HCT116 (cell line): ENCODE results near the gene AEBP1. TPM values are rescaled to one million over a fixed set of nuclear protein-coding genes. Genes with fewer than 3 reads are reported as not detected.

Experiments used
- ATAC-seq: fragments of 200-7000 bp; cut with Tn5 transposase; 2 replicates; pipeline ENCODE4 v1.9.1; 2020; ENCODE audit warnings: mild to moderate bottlenecking, moderate library complexity
- BruUV-seq: library from RNA; stranded (reverse); fragments of 400-500 nt; replicated peaks from 2 replicates; lab custom pipeline; 2021; lab: Mats Ljungman, UMichigan
- CTCF ChIA-PET: fragments of 300-600 bp; sonication (Branson Sonifier 250); formaldehyde crosslinking; loops from one replicate; lab custom pipeline; 2021; ENCODE audit warnings: antibody characterized with exemption; lab: Charles Lee
- POLR2A ChIA-PET: fragments of 300-600, 350-600 bp; sonication (Branson Sonifier 250); formaldehyde crosslinking; loops from one replicate; lab custom pipeline; 2021; ENCODE audit warnings: antibody characterized with exemption; lab: Charles Lee
- RAD21 ChIA-PET, 2 experiments: fragments of 300-600 bp; sonication (Branson Sonifier 250); formaldehyde crosslinking; loops; one replicate each; lab custom pipeline; 2023; ENCODE audit warnings: low total read pairs in 2 of 2; ENCODE audit not compliant: uncharacterized antibody in 2 of 2, unreplicated experiment in 2 of 2, low non-redundant PET in 1 of 2; lab: Charles Lee
- DNase-seq: peaks from one replicate; pipeline ENCODE4 v3.0.0-alpha.2; 2010; ENCODE audit warnings: low read depth, low spot score
- H2AFZ ChIP-seq: fragments of 200-600 bp; shearing (Covaris generic), sonication (generic); 2 replicates; pipeline ENCODE4 v1.6.1; 2017; ENCODE audit warnings: low read depth, mixed run types, mixed read lengths, antibody characterized with exemption, low read length; ENCODE audit not compliant: poor library complexity, severe bottlenecking
- H3K27ac ChIP-seq: 2 replicates; pipeline ENCODE4 v1.5.1; 2012; ENCODE audit warnings: low read depth, low read length
- H3K27me3 ChIP-seq: fragments of 200-600 bp; sonication (generic); 2 replicates; pipeline ENCODE4 v1.6.1; 2016; ENCODE audit warnings: mixed run types, low read length, mixed read lengths; ENCODE audit not compliant: insufficient read depth
- H3K36me3 ChIP-seq, 2 experiments: fragments of 200-500 bp in 1 of 2; fragments of 200-600 bp in 1 of 2; sonication (Bioruptor generic) in 1 of 2; sonication (generic) in 1 of 2; 2 replicates each; pipeline versions ENCODE4 v1.5.1 to v1.6.1; 2014 to 2016; ENCODE audit warnings: low read length in 2 of 2, inconsistent platforms in 1 of 2, mixed read lengths in 1 of 2, mixed run types in 1 of 2; ENCODE audit not compliant: insufficient read depth in 2 of 2, control insufficient read depth in 1 of 2
- H3K4me1 ChIP-seq, 2 experiments: fragments of 200-600 bp in 1 of 2; sonication (generic) in 1 of 2; 2 replicates each; pipeline versions ENCODE4 v1.5.1 to v1.6.1; 2012 to 2017; ENCODE audit warnings: low read length in 2 of 2, inconsistent platforms in 1 of 2, mild to moderate bottlenecking in 1 of 2, mixed read lengths in 1 of 2, mixed run types in 1 of 2, moderate library complexity in 1 of 2; ENCODE audit not compliant: insufficient read depth in 2 of 2, control insufficient read depth in 1 of 2
- H3K4me2 ChIP-seq: fragments of 200-600 bp; sonication (generic); 2 replicates; pipeline ENCODE4 v1.6.1; 2017; ENCODE audit warnings: mixed run types, low read length, mixed read lengths
- H3K4me3 ChIP-seq, 2 experiments: fragments of 200-600 bp in 1 of 2; sonication (generic) in 1 of 2; replicated peaks in 1 of 2; 2 replicates each; pipeline ENCODE4 v1.5.1; 2011 to 2016; ENCODE audit warnings: low read length in 2 of 2, control low read depth in 1 of 2, low read depth in 1 of 2, mild to moderate bottlenecking in 1 of 2, mixed read lengths in 1 of 2, mixed run types in 1 of 2
- H3K79me2 ChIP-seq: fragments of 200-600 bp; sonication (generic); 2 replicates; pipeline ENCODE4 v1.6.1; 2017; ENCODE audit warnings: mild to moderate bottlenecking, mixed run types, low read length, moderate library complexity, mixed read lengths; ENCODE audit not compliant: insufficient read depth
- H3K9ac ChIP-seq: fragments of 200-600 bp; sonication (generic); 2 replicates; pipeline ENCODE4 v1.6.1; 2016; ENCODE audit warnings: low read length, mixed read lengths
- H3K9me2 ChIP-seq: fragments of 200-600 bp; sonication (generic), shearing (Covaris generic); 2 replicates; pipeline ENCODE4 v1.6.1; 2017; ENCODE audit warnings: mixed run types, mild to moderate bottlenecking, moderate library complexity; ENCODE audit not compliant: insufficient read depth
- H3K9me3 ChIP-seq, 2 experiments: fragments of 200-500 bp in 1 of 2; fragments of 200-600 bp in 1 of 2; sonication (Bioruptor generic) in 1 of 2; sonication (generic) in 1 of 2; 2 replicates each; pipeline ENCODE4 v1.6.1; 2014 to 2017; ENCODE audit warnings: low read length in 2 of 2, mixed read lengths in 2 of 2, inconsistent platforms in 1 of 2, low read depth in 1 of 2, mild to moderate bottlenecking in 1 of 2, mixed run types in 1 of 2, moderate library complexity in 1 of 2; ENCODE audit not compliant: control insufficient read depth in 1 of 2, insufficient read depth in 1 of 2
- H4K20me1 ChIP-seq: fragments of 200-600 bp; sonication (generic), shearing (Covaris generic); 2 replicates; pipeline ENCODE4 v1.6.1; 2017; ENCODE audit warnings: mixed run types, mild to moderate bottlenecking, moderate library complexity; ENCODE audit not compliant: insufficient read depth
- CEBPB ChIP-seq: IDR thresholded peaks from 2 replicates; pipeline ENCODE4 v1.6.1; 2012; ENCODE audit warnings: low read depth
- EGR1 ChIP-seq: IDR thresholded peaks from 2 replicates; pipeline ENCODE4 v1.6.1; 2012; ENCODE audit warnings: low read depth
- EZH2phosphoT487 ChIP-seq: fragments of 200-600 bp; IDR thresholded peaks from 2 replicates; pipeline ENCODE4 v1.6.1; 2018; ENCODE audit warnings: antibody characterized with exemption, borderline replicate concordance
- FOSL1 ChIP-seq: IDR thresholded peaks from 2 replicates; pipeline ENCODE4 v1.6.1; 2012; ENCODE audit warnings: low read depth
- POLR2A ChIP-seq: IDR thresholded peaks from 2 replicates; pipeline ENCODE4 v1.7.0; 2011; ENCODE audit warnings: borderline replicate concordance; ENCODE audit not compliant: insufficient read depth, insufficient read length; ENCODE audit errors: extremely low read depth
- RAD21 ChIP-seq: IDR thresholded peaks from 2 replicates; pipeline ENCODE4 v1.6.1; 2012; ENCODE audit warnings: low read depth, mild to moderate bottlenecking
- SRF ChIP-seq: IDR thresholded peaks from 2 replicates; pipeline ENCODE4 v1.6.1; 2012; ENCODE audit warnings: low read depth
- YY1 ChIP-seq: IDR thresholded peaks from 2 replicates; pipeline ENCODE4 v1.6.1; 2011; ENCODE audit warnings: low read length, low read depth, moderate library complexity, mild to moderate bottlenecking; ENCODE audit not compliant: insufficient replicate concordance; ENCODE audit errors: extremely low read depth
- ZNF274 ChIP-seq: fragments of 200-500 bp; sonication (Bioruptor generic); IDR thresholded peaks from 2 replicates; pipeline ENCODE4 v1.6.1; 2014; ENCODE audit warnings: mild to moderate bottlenecking, low read depth, low read length, inconsistent platforms
- intact Hi-C: fragments of 100-400 bp; cut with micrococcal nuclease; formaldehyde crosslinking; loops from 2 replicates; pipeline ENCODE4 v1.10.0; 2022
- total RNA-seq: library from RNA; stranded (reverse); gene quantifications from one replicate; pipeline ENCODE4 v1.2.1, GENCODE V29; 2021; ENCODE audit not compliant: unreplicated experiment
- TF ChIP-seq, protein P1 (sequence below): IDR thresholded peaks from 2 replicates; pipeline ENCODE4 v1.6.1; 2012; ENCODE audit warnings: low read depth

The AEBP1 gene
- total RNA-seq, 1 experiment from 2014 or later: 0.49 TPM

- DNase-seq (no peak), ATAC-seq (no peak)
- H3K27me3 ChIP-seq: no peaks in the 10 kb centered on the region
- H3K4me1 ChIP-seq: peaks cover 0 to 9% of the 10 kb centered on the region in 2 experiments; a peak in 2 of 4 replicates
- no peak overlapping the region for H2AFZ ChIP-seq
- no peak overlapping the region for H3K27ac ChIP-seq
- RAD21 ChIA-PET: no interaction called here
- H3K4me3 ChIP-seq: no peak overlapping the region
- BruUV-seq: no TSS peak
- no peaks in the 10 kb centered on the region for H3K9me3 ChIP-seq
- H3K36me3 ChIP-seq: no peaks in the 10 kb centered on the region
- intact Hi-C loops: no loop called here
- H3K79me2 ChIP-seq: no peaks in the 10 kb centered on the region
- POLR2A ChIA-PET: no interaction called here
- TF ChIP-seq FOSL1 (no peak), CEBPB (no peak), POLR2A (no peak), ZNF274 (no peak), EGR1 (no peak), RAD21 (no peak), SRF (no peak), YY1 (no peak), EZH2phosphoT487 (no peak)
- TF ChIP-seq, protein P1, sequence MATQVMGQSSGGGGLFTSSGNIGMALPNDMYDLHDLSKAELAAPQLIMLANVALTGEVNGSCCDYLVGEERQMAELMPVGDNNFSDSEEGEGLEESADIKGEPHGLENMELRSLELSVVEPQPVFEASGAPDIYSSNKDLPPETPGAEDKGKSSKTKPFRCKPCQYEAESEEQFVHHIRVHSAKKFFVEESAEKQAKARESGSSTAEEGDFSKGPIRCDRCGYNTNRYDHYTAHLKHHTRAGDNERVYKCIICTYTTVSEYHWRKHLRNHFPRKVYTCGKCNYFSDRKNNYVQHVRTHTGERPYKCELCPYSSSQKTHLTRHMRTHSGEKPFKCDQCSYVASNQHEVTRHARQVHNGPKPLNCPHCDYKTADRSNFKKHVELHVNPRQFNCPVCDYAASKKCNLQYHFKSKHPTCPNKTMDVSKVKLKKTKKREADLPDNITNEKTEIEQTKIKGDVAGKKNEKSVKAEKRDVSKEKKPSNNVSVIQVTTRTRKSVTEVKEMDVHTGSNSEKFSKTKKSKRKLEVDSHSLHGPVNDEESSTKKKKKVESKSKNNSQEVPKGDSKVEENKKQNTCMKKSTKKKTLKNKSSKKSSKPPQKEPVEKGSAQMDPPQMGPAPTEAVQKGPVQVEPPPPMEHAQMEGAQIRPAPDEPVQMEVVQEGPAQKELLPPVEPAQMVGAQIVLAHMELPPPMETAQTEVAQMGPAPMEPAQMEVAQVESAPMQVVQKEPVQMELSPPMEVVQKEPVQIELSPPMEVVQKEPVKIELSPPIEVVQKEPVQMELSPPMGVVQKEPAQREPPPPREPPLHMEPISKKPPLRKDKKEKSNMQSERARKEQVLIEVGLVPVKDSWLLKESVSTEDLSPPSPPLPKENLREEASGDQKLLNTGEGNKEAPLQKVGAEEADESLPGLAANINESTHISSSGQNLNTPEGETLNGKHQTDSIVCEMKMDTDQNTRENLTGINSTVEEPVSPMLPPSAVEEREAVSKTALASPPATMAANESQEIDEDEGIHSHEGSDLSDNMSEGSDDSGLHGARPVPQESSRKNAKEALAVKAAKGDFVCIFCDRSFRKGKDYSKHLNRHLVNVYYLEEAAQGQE: no peak
- H3K4me2 ChIP-seq: peak overlapping the region; percentile 21; the same call in 1 of the 2 replicates
- H3K9me2 ChIP-seq: no peaks in the 10 kb centered on the region
- CTCF ChIA-PET: no interaction called here
- H3K9ac ChIP-seq: no peak overlapping the region
- H4K20me1 ChIP-seq: no peaks in the 10 kb centered on the region
These were observed 46.3 kb downstream of the AEBP1 start for GRCh38 chr7:44150466-44150832.
